Measurements from ENCODE around the gene POU4F3.

The POU4F3 gene

GRCh38 chr5:146363161-146363874 is 24.7 kb downstream of the POU4F3 start:
- no peak for TF ChIP-seq CTCF (IDR thresholded peaks at IDR 0.05; ENCODE audit: extremely low read depth, insufficient read depth, missing control alignments)
- in situ Hi-C loops (cut with MboI; ENCODE audit: low pct_unique_long_range_greater_than_20kb, low sequenced_read_pairs, unreplicated experiment), result no loop called here
- DNase-seq (ENCODE audit: low spot score), result no peak

- no peak for DNase-seq (ENCODE audit: low spot score)
- TF ChIP-seq CTCF (IDR thresholded peaks at IDR 0.05; ENCODE audit: extremely low read depth, insufficient read depth, missing control alignments), result no peak
- in situ Hi-C loops (cut with MboI; ENCODE audit: low pct_unique_long_range_greater_than_20kb, low sequenced_read_pairs, unreplicated experiment), result no loop called here
Measured at GRCh38 chr5:146365618-146366017, 27.0 kb downstream of the POU4F3 start.

DNA sequence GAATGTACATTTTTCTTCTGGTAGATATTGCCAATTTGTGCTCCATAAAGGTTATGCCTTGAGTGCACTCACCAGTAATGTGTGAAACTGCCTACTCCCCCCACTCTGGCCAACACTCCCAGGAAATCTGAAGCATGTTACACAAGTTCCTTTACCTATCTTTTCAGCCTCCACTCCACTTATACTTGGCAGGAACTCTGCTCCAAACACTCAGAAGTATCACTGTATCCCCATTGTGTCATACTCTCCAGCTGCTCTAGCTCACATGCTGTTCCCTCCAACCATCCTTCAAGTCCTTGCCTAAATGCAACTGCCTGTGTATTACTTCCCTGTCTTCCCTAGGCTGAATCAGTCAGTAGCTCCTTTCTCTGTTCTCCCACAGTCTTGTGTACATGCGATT is 28.3 kb downstream of the POU4F3 start:
- no peak for DNase-seq (ENCODE audit: low spot score)
- in situ Hi-C loops (cut with MboI; ENCODE audit: low pct_unique_long_range_greater_than_20kb, low sequenced_read_pairs, unreplicated experiment), result no loop called here
- no peak for TF ChIP-seq CTCF (IDR thresholded peaks at IDR 0.05; ENCODE audit: extremely low read depth, insufficient read depth, missing control alignments)

DNA sequence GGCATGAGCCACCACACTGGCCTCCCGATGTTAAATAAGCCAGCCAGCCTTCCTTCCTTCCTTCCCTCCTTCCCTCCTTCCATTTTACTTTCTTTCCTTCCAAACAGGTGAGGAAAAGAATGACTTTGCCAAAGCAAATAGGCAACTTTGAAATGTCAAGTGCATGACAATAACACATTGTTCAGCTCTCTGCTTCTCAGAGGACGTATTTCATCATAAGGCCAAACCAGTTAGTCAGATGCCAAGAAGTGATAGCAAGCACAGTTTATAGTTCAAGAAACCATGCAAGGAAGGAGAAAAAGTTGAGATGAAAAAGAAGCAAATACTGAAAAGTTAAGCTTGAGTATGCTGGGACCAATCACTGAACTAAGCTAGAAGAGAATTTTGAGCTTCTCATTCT is 29.5 kb downstream of the POU4F3 start:
- in situ Hi-C loops (cut with MboI; ENCODE audit: low pct_unique_long_range_greater_than_20kb, low sequenced_read_pairs, unreplicated experiment), result no loop called here
- no peak for TF ChIP-seq CTCF (IDR thresholded peaks at IDR 0.05; ENCODE audit: extremely low read depth, insufficient read depth, missing control alignments)
- no peak for DNase-seq (ENCODE audit: low spot score)

DNA sequence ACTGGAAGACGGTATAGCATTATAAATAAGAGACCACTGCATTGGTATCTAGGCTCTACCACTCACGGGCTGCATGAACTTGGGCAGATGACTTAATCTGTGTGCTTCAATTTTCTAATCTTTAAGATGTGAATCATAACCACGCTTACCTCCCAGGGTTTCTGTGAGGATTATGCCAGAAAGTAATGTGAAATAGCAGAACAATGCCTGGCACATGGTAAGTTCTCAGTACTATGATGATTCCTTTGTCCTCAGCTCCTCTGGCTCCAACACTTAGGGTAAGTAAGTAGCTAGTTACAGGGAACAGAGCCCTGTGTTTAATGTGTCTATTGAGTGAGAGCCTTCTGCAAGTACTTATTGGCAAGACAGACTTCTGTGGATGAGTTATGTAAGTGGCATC is 31.1 kb downstream of the POU4F3 start:
- no peak for TF ChIP-seq CTCF (IDR thresholded peaks at IDR 0.05; ENCODE audit: extremely low read depth, insufficient read depth, missing control alignments)
- no peak for DNase-seq (ENCODE audit: low spot score)

DNA sequence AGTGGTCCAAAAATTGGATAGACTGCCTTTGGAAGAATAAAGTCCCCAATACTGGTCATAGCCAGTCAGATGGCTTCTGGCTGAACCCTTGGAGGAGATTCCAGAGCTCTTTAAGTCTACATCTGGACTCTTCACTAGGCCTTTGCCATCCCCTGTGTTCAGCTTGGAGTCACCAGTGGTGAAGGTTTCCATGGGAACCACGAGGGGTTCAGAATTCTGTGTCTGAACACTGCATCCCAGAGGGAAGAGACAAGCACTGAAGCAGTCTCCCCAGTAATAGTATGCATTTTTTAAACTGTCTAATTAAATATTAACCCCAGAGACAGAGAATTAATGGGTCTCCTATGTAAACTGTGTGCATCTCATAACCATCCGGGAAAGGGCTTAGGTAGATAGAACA is 38.2 kb downstream of the POU4F3 start:
- no peak for TF ChIP-seq CTCF (IDR thresholded peaks at IDR 0.05; ENCODE audit: extremely low read depth, insufficient read depth, missing control alignments)
- in situ Hi-C loops (cut with MboI; ENCODE audit: low pct_unique_long_range_greater_than_20kb, low sequenced_read_pairs, unreplicated experiment), result no loop called here
- no peak for DNase-seq (ENCODE audit: low spot score)

More for the DNA sequence above, 31.1 kb downstream of the POU4F3 start:
- in situ Hi-C loops (cut with MboI; ENCODE audit: low pct_unique_long_range_greater_than_20kb, low sequenced_read_pairs, unreplicated experiment), result no loop called here
